Measurements from ENCODE around the gene NPHP3. TPM values are rescaled to one million over a fixed set of nuclear protein-coding genes. Genes with fewer than 3 reads are reported as not detected.

The NPHP3 gene
- total RNA-seq, 4 donors from 2014 or later = 25.6 to 46.0 (median 32.0) TPM

DNA sequence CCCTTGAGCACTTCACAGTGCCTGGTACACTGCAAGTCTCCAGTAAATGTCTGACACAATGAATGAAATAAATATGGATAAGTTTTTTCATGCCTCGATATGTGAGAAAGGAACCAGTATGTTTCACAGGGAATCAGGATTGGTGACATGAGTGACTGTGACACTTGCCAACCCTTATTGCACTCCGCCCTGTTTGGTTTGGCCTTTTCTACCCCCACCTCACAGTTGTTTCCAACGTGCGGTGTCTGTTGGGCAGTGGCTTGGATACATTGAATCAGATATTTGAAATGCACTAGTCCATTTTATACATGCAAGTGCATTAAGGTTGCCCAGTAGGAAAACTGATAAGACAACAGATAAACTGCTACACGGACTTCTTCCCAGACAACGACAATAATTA is 2.0 kb downstream of the NPHP3 start:
- no peak for DNase-seq (ENCODE audit: low spot score)
- ATAC-seq (ENCODE audit: low FRiP score) = no peak
- TF ChIP-seq, protein P1, sequence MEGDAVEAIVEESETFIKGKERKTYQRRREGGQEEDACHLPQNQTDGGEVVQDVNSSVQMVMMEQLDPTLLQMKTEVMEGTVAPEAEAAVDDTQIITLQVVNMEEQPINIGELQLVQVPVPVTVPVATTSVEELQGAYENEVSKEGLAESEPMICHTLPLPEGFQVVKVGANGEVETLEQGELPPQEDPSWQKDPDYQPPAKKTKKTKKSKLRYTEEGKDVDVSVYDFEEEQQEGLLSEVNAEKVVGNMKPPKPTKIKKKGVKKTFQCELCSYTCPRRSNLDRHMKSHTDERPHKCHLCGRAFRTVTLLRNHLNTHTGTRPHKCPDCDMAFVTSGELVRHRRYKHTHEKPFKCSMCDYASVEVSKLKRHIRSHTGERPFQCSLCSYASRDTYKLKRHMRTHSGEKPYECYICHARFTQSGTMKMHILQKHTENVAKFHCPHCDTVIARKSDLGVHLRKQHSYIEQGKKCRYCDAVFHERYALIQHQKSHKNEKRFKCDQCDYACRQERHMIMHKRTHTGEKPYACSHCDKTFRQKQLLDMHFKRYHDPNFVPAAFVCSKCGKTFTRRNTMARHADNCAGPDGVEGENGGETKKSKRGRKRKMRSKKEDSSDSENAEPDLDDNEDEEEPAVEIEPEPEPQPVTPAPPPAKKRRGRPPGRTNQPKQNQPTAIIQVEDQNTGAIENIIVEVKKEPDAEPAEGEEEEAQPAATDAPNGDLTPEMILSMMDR (IDR thresholded peaks at IDR 0.05) = no peak

DNA sequence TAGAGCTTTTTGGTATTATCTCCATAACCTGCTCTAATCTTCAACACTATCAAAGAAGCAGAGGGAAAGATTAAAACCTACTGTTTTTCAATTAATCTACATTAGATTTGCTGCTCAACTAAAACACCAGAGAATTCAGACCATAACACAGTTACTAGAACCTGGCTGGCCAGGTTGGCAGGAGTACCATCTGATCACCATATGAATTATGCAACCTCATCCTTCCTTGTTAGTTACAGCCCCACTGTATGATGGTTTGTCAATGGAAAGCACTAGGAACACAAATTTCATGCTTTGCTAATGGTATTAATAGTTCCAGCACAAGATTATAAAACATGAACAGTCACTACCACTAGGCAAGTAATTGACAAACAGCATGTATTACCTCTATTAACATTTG is 5.8 kb downstream of the NPHP3 start:
- DNase-seq (ENCODE audit: low spot score) = no peak
- TF ChIP-seq, protein P1 (IDR thresholded peaks at IDR 0.05) = no peak
- ATAC-seq (ENCODE audit: low FRiP score) = no peak

DNA sequence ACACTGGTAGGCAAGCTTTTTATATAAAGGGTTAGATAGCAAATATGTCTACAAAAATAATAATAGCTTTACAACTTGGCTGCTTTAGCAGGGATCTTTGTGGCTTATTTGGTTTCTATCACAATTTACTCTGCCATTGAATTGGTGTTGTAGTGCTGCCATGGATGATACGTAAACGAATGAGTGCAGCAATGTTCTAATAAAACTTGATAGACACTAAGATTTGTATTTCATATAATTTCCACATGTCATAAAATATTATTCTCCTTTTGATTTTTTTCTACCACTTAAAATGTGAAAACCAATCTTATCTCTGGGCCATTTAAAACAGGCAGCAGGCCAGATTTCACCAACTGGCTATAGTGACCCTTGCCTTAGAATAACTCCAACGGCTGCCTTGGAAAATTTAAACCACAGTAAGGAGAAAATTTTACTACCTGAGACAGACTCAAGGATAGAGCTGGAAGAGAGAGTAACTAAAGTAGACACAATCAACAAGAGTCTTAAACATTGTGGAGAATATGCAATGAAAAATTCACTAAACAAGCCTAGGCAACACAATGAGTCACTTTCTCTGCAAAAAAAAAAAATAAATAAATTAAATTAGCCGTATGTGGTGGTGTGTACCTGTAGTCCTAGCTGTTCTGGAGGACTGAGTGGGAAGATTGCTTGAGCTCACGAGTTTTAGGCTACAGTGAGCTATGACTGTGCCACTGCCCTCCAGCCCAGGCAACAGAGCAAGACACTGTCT is 8.1 kb downstream of the NPHP3 start:
- DNase-seq (ENCODE audit: low spot score) (no peak), ATAC-seq (ENCODE audit: low FRiP score) (no peak)
- TF ChIP-seq, protein P1 (IDR thresholded peaks at IDR 0.05) = no peak

DNA sequence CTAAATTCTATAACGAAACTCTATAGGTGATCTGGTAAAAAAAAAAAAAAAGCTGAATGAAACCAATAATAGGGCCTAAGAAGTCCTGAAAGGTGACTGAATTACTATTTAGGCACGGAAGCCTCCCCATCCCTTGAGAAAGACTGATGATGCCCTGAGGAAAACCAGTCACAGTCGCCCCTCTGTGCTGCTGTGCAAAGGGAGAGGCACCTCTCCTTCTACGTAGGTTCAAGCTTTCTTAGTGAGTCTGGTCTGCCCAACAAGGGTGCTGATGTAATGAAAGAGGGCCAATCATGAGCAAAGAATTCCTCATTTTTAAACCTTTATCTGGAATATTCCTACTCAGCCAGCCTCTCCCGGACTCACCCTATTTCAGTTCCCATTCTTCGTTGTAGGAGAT is 11.9 kb downstream of the NPHP3 start:
- ATAC-seq (ENCODE audit: low FRiP score) (no peak), DNase-seq (ENCODE audit: low spot score) (no peak)
- TF ChIP-seq, protein P1 (IDR thresholded peaks at IDR 0.05) = no peak

DNA sequence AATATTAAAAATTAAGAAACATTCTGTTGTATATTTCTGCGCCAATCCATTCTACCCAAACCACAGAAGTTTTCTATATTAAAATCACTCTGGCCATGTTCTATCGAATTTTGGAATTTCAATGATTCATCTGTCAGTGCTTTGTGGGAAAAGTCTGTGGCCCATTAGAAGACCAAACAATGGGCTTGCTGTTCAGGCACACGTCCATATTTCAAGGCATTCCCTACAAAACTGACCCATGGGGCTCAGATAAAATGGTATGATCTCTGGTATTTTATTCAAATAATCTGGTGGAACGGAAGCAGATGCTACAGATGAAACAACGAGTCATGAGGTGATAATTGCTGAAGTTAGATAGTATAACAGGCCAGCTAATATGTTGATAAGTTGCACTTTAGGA is 12.4 kb downstream of the NPHP3 start:
- DNase-seq (ENCODE audit: low spot score) (no peak), ATAC-seq (ENCODE audit: low FRiP score) (no peak)
- TF ChIP-seq, protein P1 (IDR thresholded peaks at IDR 0.05) = no peak

DNA sequence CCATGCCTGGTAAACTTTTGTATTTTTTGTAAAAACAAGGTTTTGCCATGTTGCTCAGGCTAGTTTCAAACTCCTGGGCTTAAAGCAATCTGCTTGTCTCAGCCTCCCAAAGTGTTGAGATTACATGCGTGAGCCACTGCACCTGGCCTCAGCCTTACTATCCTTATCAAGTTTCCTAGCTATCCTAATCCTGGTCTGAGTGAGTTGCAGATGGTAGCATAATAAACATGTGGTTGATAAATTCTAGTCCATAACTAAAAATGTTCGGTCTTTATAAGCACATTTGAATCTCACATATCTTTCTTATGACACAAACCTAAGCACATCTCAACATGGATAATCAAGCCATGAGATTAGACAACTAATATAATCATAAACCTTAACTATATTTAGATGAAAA is 18.5 kb downstream of the NPHP3 start:
- ATAC-seq (ENCODE audit: low FRiP score) (no peak), DNase-seq (ENCODE audit: low spot score) (no peak)
- TF ChIP-seq, protein P1 (IDR thresholded peaks at IDR 0.05) = no peak

DNA sequence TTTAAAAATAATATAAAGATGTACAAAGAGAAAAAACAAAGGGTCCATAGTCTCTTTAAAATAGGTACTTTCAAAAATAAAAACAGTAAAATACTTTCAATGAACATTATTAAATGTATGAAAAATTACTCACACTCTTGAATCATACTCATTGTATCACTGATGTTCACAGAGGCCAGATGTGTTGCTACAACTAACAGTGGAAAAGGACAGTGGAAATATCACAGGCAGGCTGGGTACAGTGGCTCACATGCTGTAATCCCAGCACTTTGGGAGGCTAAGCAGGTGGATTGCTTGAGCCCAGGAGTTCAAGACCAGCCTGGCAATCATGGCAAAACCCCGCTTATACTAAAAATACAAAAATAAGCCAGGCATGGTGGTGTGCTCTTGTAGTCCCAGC is 26.8 kb downstream of the NPHP3 start:
- TF ChIP-seq, protein P1 (IDR thresholded peaks at IDR 0.05) = no peak
- ATAC-seq (ENCODE audit: low FRiP score) (no peak), DNase-seq (ENCODE audit: low spot score) (no peak)
